ENCODE measurements around the gene RAB44.
A peak's percentile ranks its signal among the peaks of the same experiment; 100 is the strongest.

The RAB44 gene

DNA sequence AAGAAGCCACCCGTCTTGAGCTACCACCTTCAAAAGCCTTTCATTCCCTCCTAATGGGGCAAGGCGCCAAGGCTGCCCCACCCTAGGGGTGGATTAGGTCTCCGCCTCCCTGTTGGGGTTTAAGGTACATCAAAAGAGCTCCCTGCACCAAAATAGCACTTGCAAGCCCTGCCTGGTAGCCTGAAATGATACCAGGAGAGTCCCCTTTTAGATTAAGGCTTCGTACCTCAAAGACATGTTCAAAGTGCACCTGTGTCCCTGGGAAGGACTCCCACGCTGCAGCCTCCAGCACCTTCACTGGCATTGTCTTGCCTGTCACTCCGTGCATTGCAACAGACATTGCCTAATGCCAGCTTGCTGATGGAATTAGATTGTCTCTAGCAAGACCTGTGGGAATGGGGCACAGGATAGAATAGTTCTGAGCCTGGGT, 34.8 kb upstream of the RAB44 start:
- Histone ChIP-seq H2AFZ (ENCODE audit: low read length) (no peak overlapping the region), H3K27ac (ENCODE audit: low read depth, low read length, poor library complexity, severe bottlenecking) (peak overlapping the region; percentile 51), H3K9ac (ENCODE audit: low read length) (no peak overlapping the region), H3K9me2 (ENCODE audit: low read depth, low read length) (no peaks in the 10 kb centered on the region), H3K4me3 (ENCODE audit: low read depth, low read length, poor library complexity, severe bottlenecking) (no peak overlapping the region), H3K79me2 (ENCODE audit: insufficient read depth, low read length) (no peaks in the 10 kb centered on the region), H4K20me1 (ENCODE audit: insufficient read depth, low read length) (no peaks in the 10 kb centered on the region), H3K27me3 (ENCODE audit: insufficient read depth, low read length) (no peaks in the 10 kb centered on the region), H3K36me3 (ENCODE audit: insufficient read depth, low read length) (no peaks in the 10 kb centered on the region), H3F3A (ENCODE audit: insufficient read depth, low read length) (no peaks in the 10 kb centered on the region), H3K4me1 (ENCODE audit: insufficient read depth, low read length, severe bottlenecking) (peaks cover 74% of the 10 kb centered on the region), H3K4me2 (ENCODE audit: low read length) (peak overlapping the region; percentile 16; the same call in 1 of the 2 replicates), H3K9me3 (ENCODE audit: low read length) (no peaks in the 10 kb centered on the region)
- TF ChIP-seq, protein P1, sequence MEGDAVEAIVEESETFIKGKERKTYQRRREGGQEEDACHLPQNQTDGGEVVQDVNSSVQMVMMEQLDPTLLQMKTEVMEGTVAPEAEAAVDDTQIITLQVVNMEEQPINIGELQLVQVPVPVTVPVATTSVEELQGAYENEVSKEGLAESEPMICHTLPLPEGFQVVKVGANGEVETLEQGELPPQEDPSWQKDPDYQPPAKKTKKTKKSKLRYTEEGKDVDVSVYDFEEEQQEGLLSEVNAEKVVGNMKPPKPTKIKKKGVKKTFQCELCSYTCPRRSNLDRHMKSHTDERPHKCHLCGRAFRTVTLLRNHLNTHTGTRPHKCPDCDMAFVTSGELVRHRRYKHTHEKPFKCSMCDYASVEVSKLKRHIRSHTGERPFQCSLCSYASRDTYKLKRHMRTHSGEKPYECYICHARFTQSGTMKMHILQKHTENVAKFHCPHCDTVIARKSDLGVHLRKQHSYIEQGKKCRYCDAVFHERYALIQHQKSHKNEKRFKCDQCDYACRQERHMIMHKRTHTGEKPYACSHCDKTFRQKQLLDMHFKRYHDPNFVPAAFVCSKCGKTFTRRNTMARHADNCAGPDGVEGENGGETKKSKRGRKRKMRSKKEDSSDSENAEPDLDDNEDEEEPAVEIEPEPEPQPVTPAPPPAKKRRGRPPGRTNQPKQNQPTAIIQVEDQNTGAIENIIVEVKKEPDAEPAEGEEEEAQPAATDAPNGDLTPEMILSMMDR (IDR thresholded peaks at IDR 0.05; ENCODE audit: low read length): no peak
- TF ChIP-seq EZH2 (IDR thresholded peaks at IDR 0.05; ENCODE audit: borderline replicate concordance, low read length): no peak

DNA sequence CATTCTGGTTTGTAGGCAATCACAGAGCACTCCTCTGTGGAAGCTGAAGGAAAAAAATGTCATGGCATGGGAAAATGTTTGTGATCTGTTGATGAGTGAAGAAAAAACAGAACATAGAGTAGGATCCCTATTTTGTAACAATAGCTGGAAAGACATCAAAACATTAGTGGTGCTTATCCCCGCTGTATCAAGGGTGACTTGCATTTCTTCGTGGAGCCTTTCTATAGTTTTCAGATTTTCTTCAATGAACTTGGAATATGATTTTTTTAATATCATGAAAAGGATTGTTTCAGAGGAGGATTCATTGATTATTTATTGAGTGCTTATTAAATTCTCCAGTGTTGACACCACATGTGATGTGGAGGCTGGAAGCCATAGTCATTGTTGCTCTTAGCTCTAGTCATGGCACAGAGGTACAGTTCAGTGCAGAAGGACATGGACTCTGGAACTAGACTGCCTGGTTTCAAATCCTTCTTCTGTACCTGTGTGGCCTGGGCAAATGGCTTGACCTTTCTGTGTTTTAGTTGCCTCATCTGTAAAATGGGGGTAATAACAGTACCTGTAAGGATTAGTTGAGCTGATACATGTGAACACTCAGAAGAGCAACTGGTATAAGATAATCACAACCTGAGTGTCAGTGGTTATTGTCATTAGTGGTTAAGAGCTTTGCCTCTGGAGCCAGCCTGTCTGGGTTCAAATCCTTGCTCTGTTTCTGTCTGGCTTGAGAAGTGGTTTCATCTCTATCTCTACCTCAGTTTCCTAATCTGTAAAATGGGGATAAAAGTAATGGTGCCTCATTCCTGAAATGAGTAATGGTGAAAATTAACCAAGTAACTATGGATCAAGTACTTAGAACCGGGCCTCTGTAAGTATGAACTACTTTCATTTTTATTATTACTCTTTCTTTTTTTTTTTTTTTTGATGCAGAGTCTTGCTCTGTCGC, 33.9 kb upstream of the RAB44 start:
- H3K27ac ChIP-seq (ENCODE audit: low read depth, low read length, poor library complexity, severe bottlenecking): no peak overlapping the region
- H2AFZ ChIP-seq (ENCODE audit: low read length): no peak overlapping the region
- no peaks in the 10 kb centered on the region for H3K36me3 ChIP-seq (ENCODE audit: insufficient read depth, low read length)
- H3K9me3 ChIP-seq (ENCODE audit: low read length): no peaks in the 10 kb centered on the region
- H3F3A ChIP-seq (ENCODE audit: insufficient read depth, low read length): no peaks in the 10 kb centered on the region
- no peaks in the 10 kb centered on the region for H3K79me2 ChIP-seq (ENCODE audit: insufficient read depth, low read length)
- TF ChIP-seq, protein P1 (IDR thresholded peaks at IDR 0.05; ENCODE audit: low read length): no peak
- TF ChIP-seq EZH2 (IDR thresholded peaks at IDR 0.05; ENCODE audit: borderline replicate concordance, low read length): no peak
- no peak overlapping the region for H3K9ac ChIP-seq (ENCODE audit: low read length)
- H4K20me1 ChIP-seq (ENCODE audit: insufficient read depth, low read length): no peaks in the 10 kb centered on the region
- H3K27me3 ChIP-seq (ENCODE audit: insufficient read depth, low read length): no peaks in the 10 kb centered on the region
- H3K9me2 ChIP-seq (ENCODE audit: low read depth, low read length): no peaks in the 10 kb centered on the region
- H3K4me3 ChIP-seq (ENCODE audit: low read depth, low read length, poor library complexity, severe bottlenecking): no peak overlapping the region
- peaks cover 74% of the 10 kb centered on the region for H3K4me1 ChIP-seq (ENCODE audit: insufficient read depth, low read length, severe bottlenecking)
- no peak overlapping the region for H3K4me2 ChIP-seq (ENCODE audit: low read length)

DNA sequence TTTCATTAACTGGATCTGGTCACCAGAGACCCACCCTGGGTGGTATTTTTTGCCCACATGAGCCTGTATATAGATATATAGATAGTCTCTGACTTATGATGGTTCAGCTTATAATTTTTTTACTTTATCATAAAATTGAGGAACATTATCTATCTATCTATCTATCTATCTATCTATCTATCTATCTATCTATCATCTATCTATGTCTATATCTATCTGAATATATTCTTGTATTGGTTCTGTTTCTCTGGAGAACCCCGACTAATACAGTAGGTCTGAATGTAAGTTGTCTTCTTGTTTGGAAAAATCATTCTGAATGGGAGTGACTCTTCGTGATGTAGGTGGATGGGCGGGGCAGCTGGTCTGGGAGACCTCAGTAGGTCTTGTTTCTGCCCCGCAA, 32.4 kb upstream of the RAB44 start:
- H3K79me2 ChIP-seq (ENCODE audit: insufficient read depth, low read length): no peaks in the 10 kb centered on the region
- no peak overlapping the region for H3K9ac ChIP-seq (ENCODE audit: low read length)
- no peak overlapping the region for H2AFZ ChIP-seq (ENCODE audit: low read length)
- peaks cover 67% of the 10 kb centered on the region for H3K4me1 ChIP-seq (ENCODE audit: insufficient read depth, low read length, severe bottlenecking)
- H3K9me3 ChIP-seq (ENCODE audit: low read length): no peaks in the 10 kb centered on the region
- no peaks in the 10 kb centered on the region for H4K20me1 ChIP-seq (ENCODE audit: insufficient read depth, low read length)
- no peak overlapping the region for H3K4me3 ChIP-seq (ENCODE audit: low read depth, low read length, poor library complexity, severe bottlenecking)
- H3K27me3 ChIP-seq (ENCODE audit: insufficient read depth, low read length): no peaks in the 10 kb centered on the region
- no peaks in the 10 kb centered on the region for H3K36me3 ChIP-seq (ENCODE audit: insufficient read depth, low read length)
- H3K27ac ChIP-seq (ENCODE audit: low read depth, low read length, poor library complexity, severe bottlenecking): no peak overlapping the region
- peak overlapping the region; percentile 19; the same call in 1 of the 2 replicates for H3K4me2 ChIP-seq (ENCODE audit: low read length)
- H3F3A ChIP-seq (ENCODE audit: insufficient read depth, low read length): no peaks in the 10 kb centered on the region
- TF ChIP-seq, protein P1 (IDR thresholded peaks at IDR 0.05; ENCODE audit: low read length): no peak
- TF ChIP-seq EZH2 (IDR thresholded peaks at IDR 0.05; ENCODE audit: borderline replicate concordance, low read length): no peak
- H3K9me2 ChIP-seq (ENCODE audit: low read depth, low read length): no peaks in the 10 kb centered on the region

Measured in OCI-LY1 (cell line).